ENCODE measurements around the gene ACP4.
"Not testable (repeated sequence)": the region's sequence is repeated elsewhere in the genome, so short reads cannot be mapped to it uniquely, and the experiment has no call there.

ACP4 gene

DNA sequence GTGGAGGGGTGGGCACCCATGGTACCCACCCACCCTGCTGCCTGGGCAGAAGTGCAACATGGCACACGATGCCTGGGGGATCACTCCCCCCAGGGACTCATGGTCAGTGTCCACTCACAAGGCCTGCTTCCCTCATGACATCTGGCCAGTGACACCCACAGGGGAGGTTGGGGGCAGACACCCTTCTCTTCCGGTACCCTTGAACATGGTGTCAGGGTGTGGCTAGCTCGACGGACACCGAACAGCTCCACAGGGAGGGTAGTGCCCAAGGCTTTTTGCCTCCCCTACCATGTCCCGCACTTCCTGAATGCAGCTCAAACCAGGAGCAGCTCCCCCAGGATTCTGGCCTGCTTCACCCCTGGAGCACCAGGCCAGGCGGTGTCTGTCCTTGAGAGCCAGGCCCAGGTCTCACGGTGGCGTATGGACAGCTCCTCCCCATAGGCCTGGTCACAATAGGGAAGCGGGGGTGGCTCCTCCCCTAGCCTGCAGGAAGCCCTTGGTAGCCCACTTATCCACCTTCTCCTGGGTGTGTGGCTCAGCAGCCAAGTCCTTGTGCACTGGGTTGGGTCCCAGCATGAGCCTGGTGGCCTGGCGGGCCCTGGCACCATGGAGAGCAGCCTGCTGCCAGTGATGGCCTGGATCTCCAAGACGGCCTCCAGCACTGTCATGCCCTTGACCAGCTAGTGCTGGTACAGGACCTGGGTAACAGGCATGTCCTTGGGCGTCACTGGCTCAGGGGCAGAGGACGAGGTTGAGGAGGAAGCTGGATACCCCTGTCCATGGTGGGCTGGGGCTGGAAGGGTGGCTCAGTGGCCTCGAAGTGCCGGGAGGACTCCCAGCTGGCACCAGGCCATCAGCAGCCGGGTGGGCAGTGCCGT is 7.8 kb downstream of the ACP4 start:
- FAIRE-seq, result no peak

DNA sequence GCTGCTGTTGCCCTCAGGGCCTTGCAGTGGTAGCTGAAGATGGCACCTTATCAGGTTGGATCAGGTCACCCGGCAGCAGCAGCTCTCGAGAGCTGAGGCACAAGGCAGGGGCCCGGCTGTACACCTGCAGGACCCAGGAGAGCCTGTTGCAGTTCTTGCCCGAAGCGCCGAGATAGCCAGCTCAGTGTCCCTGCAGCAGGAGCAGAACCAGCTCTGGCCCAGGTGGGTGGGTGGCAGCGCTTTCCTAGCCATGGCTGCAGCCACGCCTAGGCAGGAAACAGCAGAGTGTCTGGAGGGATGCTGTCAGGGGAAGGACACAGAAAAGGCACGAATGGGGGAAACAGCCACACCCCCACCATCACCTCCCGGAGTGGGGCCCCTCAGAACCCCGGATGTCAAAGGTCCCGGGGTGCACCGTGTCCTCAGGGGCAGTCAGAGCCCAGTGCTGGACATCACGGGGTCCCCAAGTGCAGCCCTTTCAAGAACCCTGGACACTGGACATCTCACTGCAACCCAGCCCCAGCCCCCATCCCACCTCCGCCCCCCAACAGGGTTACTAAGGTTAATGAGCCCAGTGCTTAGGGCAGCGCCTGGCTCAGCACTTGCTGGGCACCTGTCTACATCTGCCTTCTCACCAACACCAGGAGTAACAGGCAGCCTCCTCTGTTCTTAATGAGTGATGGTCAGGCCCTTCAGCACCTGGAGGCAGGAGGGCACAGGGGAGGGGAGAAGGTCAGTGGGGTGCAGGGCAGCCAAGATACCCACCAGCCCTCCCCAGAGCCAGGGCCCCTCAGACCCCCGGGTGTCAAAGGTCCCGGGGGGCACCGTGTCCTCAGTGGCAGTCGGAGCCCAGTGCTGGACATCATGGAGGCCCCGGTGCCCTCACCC is 8.7 kb downstream of the ACP4 start:
- FAIRE-seq, result no peak

DNA sequence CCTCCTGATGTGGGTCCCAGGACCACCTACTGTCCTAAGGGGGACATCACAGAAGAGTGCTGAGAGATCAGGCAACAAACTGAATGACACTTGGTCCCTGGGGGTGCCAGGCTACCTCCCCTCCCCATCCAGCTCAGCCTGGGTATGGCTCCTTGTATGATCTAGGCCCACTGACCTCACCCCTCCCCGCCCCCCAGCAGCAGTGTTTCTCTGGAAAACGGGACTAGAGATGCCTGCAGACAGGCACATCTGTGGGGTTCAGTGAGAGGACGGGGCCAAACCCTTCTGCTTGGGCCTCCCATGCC is 9.3 kb downstream of the ACP4 start:
- no peak for FAIRE-seq

DNA sequence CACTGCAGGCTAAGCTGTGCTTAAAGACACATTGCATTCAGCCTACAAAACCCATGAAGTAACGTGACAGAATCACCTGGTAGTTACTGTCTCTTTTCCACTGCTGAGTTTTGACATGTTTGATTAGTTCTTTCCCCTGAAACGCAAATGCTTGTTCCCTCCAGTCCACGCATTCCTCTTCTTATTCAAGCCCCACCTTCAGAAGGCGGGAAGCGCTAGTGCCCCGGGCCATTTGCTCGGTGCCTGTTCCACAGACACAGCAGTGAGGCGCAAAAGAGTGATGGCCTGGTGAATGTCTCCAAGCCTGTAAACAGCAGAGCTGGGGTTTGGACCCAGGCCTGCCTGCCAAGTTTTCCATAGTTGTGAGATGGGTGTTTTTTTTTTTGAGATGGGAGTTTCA is 10.9 kb downstream of the ACP4 start:
- no peak for FAIRE-seq

GRCh38 chr19:50803633-50804419 is 13.6 kb downstream of the ACP4 start:
- FAIRE-seq, result no peak

GRCh38 chr19:50804420-50805272 is 14.4 kb downstream of the ACP4 start:
- FAIRE-seq, result peak; percentile 95

DNA sequence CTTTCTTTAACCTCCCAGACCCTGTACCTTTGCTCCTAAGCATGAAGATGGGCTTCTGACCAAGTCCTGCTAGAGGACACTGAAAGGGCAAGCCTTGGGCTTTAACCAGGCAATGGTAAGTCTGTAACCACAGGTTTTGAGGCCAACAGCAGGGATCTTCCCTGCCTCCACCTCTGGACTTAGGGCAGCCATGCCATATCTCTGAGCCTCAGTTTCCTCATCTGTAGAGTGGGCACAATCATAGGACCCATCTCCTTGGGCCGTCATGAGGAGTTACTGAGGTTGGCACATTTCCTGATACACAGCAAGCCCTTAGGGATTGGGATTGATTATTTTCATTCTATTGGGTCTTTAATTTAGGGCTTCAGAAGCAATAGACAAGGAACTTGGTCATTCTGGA is 18.6 kb downstream of the ACP4 start:
- no peak for FAIRE-seq

- FAIRE-seq, result not testable (repeated sequence)
Measured at GRCh38 chr19:50811622-50812238, 21.5 kb downstream of the ACP4 start.

DNA sequence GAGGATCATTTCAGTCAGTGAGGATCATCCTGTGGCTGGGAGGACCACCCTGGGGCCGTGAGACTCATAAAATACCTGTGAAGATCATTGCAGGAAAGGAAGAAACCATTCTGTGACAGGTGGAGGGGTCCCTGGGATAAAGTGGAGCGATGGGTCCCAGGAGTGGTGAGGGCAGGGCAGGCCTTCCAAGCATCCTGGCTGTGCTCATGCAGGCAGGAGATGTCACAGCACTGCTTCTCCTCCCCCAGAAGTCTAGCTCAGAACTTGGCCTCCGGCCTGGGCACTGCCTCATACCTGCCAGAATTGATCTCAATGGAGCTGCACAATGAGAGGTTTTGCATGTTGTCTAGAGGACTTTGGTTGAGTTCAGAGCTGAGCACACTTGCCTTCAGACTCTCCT is 22.3 kb downstream of the ACP4 start:
- no peak for FAIRE-seq

DNA sequence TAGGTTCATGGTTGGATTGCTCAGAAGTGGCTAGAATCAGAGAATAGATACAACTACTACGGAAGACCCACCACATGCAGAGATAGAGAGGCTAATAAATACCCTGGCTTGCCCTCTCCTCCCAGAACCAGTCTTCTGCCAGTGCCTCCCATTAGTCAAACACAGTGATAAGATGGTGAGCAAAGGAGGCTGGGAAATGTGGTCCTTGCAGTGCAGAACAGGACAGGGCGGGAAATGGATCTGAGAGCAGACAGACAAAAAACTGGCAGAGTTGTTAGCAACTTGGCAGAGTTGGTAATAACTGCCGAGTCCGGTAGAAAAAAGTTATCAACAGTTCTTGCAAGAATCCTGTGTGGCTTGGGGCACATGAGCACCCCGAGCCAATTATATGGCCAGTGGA is 24.7 kb downstream of the ACP4 start:
- no peak for FAIRE-seq

GRCh38 chr19:50815439-50815838 is 25.2 kb downstream of the ACP4 start:
- no peak for FAIRE-seq

- no peak for FAIRE-seq
Measured at GRCh38 chr19:50817941-50818858, 28.0 kb downstream of the ACP4 start.

DNA sequence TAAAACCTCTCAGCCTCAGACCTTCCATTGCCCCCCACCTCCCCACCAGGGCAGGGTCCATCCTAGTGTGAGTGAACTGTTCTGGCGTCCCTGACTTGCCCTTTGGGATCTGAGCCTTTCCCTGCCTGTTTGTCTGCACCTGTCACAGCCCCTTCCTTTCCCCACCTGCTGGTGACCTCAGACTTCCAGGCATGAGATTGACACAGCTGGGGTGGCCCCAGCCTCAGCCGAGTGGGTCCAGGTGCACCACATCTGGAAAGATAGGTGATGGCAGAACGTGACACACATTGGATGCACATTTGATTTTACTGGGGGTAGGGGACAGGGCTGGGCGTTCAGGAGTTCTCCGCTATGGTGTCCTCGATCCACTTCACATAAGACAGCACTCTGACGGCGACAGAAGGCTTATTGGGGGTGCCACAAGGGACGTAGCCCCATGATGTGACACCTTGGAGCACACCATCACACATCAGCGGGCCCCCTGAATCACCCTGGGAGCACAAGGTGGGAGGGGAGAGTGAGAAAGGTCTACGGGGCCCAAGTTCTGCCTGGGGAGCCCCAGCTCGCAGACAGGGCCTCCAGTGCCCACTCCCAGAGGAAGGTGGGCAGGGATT is 28.8 kb downstream of the ACP4 start:
- FAIRE-seq, result no peak

DNA sequence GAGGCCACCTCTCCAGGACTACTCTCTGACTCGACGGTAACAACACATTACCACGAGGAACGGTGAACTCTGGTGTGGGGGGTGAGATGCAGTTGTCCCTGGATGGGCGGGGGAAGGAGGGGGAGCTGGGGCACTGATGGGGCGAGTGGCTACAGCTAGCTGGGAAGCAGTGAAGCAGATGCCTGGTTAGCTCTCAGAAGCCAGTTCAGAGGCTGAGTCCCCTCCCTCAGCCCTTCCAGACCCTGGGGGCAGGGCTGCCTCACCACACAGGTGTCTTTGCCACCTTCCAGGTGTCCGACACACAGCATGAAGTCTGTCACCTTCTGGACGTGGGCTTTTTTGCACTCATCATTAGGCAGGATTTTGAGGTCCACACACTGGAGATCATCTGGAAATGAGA is 29.4 kb downstream of the ACP4 start:
- no peak for FAIRE-seq

DNA sequence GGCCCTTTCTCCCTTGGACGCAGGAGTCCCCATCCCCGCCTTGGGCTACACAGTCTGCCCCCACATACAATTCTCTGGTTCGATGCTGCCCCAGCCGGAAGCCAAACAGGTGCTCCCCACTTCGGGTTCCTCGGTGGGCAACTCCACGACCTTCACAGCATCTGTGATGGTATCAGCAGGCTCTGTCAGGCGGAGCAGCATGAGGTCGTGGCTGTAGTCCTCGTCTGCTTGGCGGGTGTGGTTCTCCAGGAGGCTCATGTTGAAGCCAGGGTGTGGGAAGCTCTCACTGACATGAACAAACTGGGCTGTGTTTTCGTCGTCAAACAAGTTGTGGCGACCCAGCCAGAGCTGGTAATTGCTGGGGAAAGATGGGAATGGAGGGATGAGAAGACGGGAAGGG is 29.9 kb downstream of the ACP4 start:
- no peak for FAIRE-seq

- FAIRE-seq, result no peak
Measured at GRCh38 chr19:50820549-50821247, 30.5 kb downstream of the ACP4 start.

DNA sequence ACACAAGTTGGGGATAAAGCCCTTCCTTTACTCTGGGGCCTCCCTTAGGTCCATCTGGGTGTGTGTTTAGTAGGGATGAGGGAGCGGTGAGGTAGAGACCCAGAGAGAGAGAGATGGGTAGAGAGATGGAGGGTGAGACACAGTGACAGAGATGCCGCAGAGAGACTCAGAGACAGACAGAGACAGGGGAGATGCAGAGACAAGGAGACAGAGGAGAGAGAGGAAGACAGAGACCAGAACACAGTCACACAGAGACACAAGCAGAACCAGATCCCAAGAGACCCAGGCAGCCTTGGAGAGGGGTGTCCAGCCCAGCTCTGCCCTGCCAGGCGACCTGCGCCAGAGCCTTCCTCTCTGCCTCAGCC is 31.0 kb downstream of the ACP4 start:
- no peak for FAIRE-seq

DNA sequence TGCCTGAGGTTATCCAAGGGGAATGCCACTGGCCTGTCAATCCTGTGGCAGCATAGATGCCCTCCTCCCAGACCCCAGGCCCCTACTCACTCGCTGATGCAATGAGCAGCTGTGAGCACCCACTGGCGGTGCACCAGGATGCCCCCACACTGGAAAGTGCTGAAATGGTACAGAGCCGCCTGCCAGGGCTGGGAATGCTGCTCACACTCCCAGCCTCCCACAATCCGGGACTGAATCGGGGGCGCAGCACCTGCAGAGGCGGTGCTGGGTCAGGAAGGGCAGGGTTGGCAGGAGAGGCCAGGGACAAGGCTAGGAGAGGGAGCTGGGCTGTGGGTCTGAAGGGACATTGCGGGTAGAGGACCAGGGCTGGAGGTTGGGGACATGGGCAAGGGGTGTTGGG is 31.4 kb downstream of the ACP4 start:
- no peak for FAIRE-seq

DNA sequence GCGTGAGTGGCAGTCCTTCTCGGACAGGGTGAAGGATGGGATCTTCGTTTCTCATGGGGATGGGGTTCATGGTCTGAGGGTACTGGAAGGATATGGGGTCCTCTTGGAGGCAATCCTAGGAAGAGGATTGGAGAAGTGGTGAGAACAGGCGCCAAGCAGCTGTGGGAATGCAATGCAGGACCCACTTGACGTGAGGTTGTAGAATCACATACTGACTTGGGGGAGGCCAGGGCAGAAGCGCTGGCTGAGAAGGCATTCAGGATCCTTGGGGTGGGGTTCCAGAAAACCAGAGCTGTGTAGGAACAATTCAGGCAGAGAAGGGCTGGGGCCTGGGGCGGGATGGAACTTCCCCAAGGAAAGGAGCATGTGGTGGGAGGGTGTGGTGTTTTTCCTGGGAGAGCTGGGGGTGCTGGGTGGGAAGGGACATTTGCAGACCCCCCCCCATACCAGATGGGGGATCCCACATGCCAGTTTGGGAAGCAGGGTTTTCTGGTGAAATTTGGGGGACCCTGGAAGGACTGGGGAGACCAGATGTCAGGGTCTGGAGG is 32.5 kb downstream of the ACP4 start:
- FAIRE-seq, result no peak
